T47D (cell line): Measurements from ENCODE around the gene CFAP58.

Experiments
- DNase-seq, 2 experiments: peaks; one replicate each; pipeline versions ENCODE4 v3.0.0 to v3.0.0-alpha.2; 2011 to 2012; ENCODE audit warnings: low read depth in 1 of 2, low spot score in 1 of 2
- JUND ChIP-seq: IDR thresholded peaks from 2 replicates; pipeline ENCODE4 v1.6.1; 2012; ENCODE audit warnings: low read depth
- in situ Hi-C: cut with HindIII; loops from 2 replicates; pipeline ENCODE4 v1.10.0; 2016; ENCODE audit warnings: low sequenced_read_pairs, low pct_unique_long_range_greater_than_20kb

Gene CFAP58

DNA sequence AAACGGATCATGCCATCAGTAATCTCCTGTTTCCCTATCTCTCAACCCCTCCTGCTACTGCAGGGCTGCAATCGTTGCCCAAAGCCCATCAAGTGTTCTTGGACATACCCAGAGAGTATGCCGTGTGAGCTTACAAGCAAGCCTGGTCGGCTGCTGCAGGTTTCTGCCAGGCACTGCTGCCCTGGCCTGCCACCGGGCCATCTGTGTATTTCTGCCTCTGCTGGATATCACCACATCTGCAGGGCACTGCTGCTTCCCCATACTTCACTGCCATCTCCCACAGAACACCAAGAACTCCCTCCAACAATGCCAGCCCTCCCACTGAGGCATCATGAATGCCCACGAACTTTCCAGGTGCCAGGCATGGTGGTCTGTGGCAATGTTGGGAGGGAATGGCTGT, 149.3 kb downstream of the CFAP58 start:
- DNase-seq, result no peak
- TF ChIP-seq JUND, result no peak
- in situ Hi-C loops, result no loop called here
